ENCODE results near the gene NPEPL1. TPM values are rescaled to one million over a fixed set of nuclear protein-coding genes. Genes with fewer than 3 reads are reported as not detected.

Gene NPEPL1
- total and polyA plus RNA-seq, 10 of the 15 experiments (the other 5 are each of a cell fraction or from before 2014, with no cell fraction given), result 0.08 to 21.3 (median 10.2) TPM

- 60% methylated on average over 14 of the region's 14 CpGs for WGBS (ENCODE audit: insufficient coverage, insufficient replicate concordance, low lambda C conversion rate, missing lambda C conversion rate)
- CTCF ChIA-PET, result no interaction called here
- in situ Hi-C loops (cut with MboI) (no loop called here), intact Hi-C loops (cut with micrococcal nuclease; ENCODE audit: unreplicated experiment) (no loop called here)
- Histone ChIP-seq H3K4me1 (ENCODE audit: control insufficient read depth, insufficient read depth, low read length) (no peaks in the 10 kb centered on the region), H3K27me3 (replicated peaks in 1 of 2; ENCODE audit: control insufficient read depth in 2 of 2, insufficient read depth in 2 of 2, low read length in 1 of 2) (peaks cover 0 to 2% of the 10 kb centered on the region in 2 experiments; a peak in 2 of 4 replicates), H3K9ac (ENCODE audit: control insufficient read depth, insufficient read depth, low read length) (no peak overlapping the region), H3K9me3 (replicated peaks; ENCODE audit: control insufficient read depth, insufficient read depth, low read length) (no peaks in the 10 kb centered on the region), H4K20me1 (ENCODE audit: control insufficient read depth, insufficient read depth) (no peaks in the 10 kb centered on the region), H3K36me3 (ENCODE audit: control insufficient read depth in 2 of 2, insufficient read depth in 2 of 2, low read length in 1 of 2) (no peaks in the 10 kb centered on the region), H3K79me2 (ENCODE audit: control insufficient read depth, insufficient read depth, low read length) (no peaks in the 10 kb centered on the region), H3K4me2 (ENCODE audit: control insufficient read depth, insufficient read depth) (no peak overlapping the region), H2AFZ (ENCODE audit: control insufficient read depth, low read depth, low read length) (no peak overlapping the region), H3K27ac (ENCODE audit: control insufficient read depth, insufficient read depth) (no peak overlapping the region), H3K4me3 (no peak overlapping the region)
- SMC1A ChIA-PET (ENCODE audit: uncharacterized antibody, unreplicated experiment), result no interaction called here
- no peak for DNase-seq (ENCODE audit: low read depth, low spot score)
- FAIRE-seq, result no peak
- no peak for TF ChIP-seq NBN (IDR thresholded peaks at IDR 0.05)
- no peak for TF ChIP-seq TBL1XR1 (IDR thresholded peaks at IDR 0.05; ENCODE audit: low read depth, low read length)
- TF ChIP-seq ELK1 (IDR thresholded peaks at IDR 0.05; ENCODE audit: low read depth, low read length), result no peak
- no peak for TF ChIP-seq PKNOX1 (IDR thresholded peaks at IDR 0.05)
- TF ChIP-seq EGR1 (IDR thresholded peaks at IDR 0.05; ENCODE audit: borderline replicate concordance in 1 of 2, low read depth in 2 of 2, low read length in 2 of 2), result no peak
- no TSS peak for BruUV-seq (replicated peaks)
- RAD21 ChIA-PET (ENCODE audit: unreplicated experiment), result no interaction called here
- no peak for ATAC-seq
- POLR2A ChIA-PET, result no interaction called here
Observed at GRCh38 chr20:58753267-58753921, 60.8 kb downstream of the NPEPL1 start.

Data from GM12878 (cell line).